Endothelial cell of umbilical vein (primary cell): ENCODE results near the gene CDKL5. TPM values are rescaled to one million over a fixed set of nuclear protein-coding genes. Genes with fewer than 3 reads are reported as not detected.

Experiments used
- BruUV-seq: library from RNA; stranded (reverse); fragments of 400-500 nt; replicated peaks from 2 replicates; lab custom pipeline; 2021; lab: Mats Ljungman, UMichigan
- CTCF ChIA-PET: fragments of 300-600, 350-600 bp; sonication (Branson Sonifier 250); formaldehyde crosslinking; loops from one replicate; lab custom pipeline; 2021; ENCODE audit warnings: antibody characterized with exemption, inconsistent platforms; lab: Charles Lee
- POLR2A ChIA-PET: fragments of 300-600, 350-600 bp; sonication (Branson Sonifier 250); formaldehyde crosslinking; loops from one replicate; lab custom pipeline; 2021; ENCODE audit warnings: antibody characterized with exemption, inconsistent platforms; lab: Charles Lee
- DNase-seq: peaks from one replicate; pipeline ENCODE4 v3.0.0-alpha.2; 2011; ENCODE audit warnings: low read depth, low spot score
- FAIRE-seq: peaks from 2 replicates; lab custom pipeline; 2011; peaks lifted over from hg19 to GRCh38; lab: Jason Lieb, UNC
- H2AFZ ChIP-seq: 2 replicates; pipeline ENCODE4 v1.6.0; 2012; ENCODE audit warnings: low read depth, low read length, control low read depth, inconsistent platforms
- H3K27ac ChIP-seq: 2 replicates; pipeline ENCODE4 v1.5.1; 2011; ENCODE audit warnings: low read depth, mild to moderate bottlenecking, control low read depth, low read length, moderate library complexity; ENCODE audit not compliant: insufficient read depth
- H3K27me3 ChIP-seq, 2 experiments: 2 replicates each; pipeline versions ENCODE4 v1.6.0 to v1.6.1; 2011; ENCODE audit warnings: low read length in 2 of 2, mixed read lengths in 1 of 2; ENCODE audit not compliant: control insufficient read depth in 2 of 2, insufficient read depth in 2 of 2
- H3K36me3 ChIP-seq, 2 experiments: 2 replicates in 1 of 2; 3 replicates in 1 of 2; pipeline ENCODE4 v1.5.1; 2011; ENCODE audit warnings: low read length in 2 of 2, mild to moderate bottlenecking in 1 of 2, moderate library complexity in 1 of 2; ENCODE audit not compliant: control insufficient read depth in 2 of 2, insufficient read depth in 2 of 2; ENCODE audit errors: extremely low read depth in 1 of 2
- H3K4me1 ChIP-seq: 3 replicates; pipeline ENCODE4 v1.5.1; 2011; ENCODE audit warnings: mild to moderate bottlenecking, low read length; ENCODE audit not compliant: control insufficient read depth, insufficient read depth; ENCODE audit errors: extremely low read depth
- H3K4me2 ChIP-seq: 2 replicates; pipeline ENCODE4 v1.6.1; 2011; ENCODE audit warnings: low read length, control low read depth, mixed read lengths; ENCODE audit not compliant: insufficient read depth
- H3K4me3 ChIP-seq, 3 experiments: fragments of 200-600 bp in 1 of 3; sonication (generic), shearing (Covaris generic) in 1 of 3; replicated peaks in 1 of 3; 2 replicates each; pipeline ENCODE4 v1.5.1; 2011 to 2016; ENCODE audit warnings: control low read depth in 3 of 3, low read length in 3 of 3, mild to moderate bottlenecking in 2 of 3, inconsistent platforms in 1 of 3, low read depth in 1 of 3, moderate library complexity in 1 of 3; ENCODE audit not compliant: insufficient read depth in 1 of 3
- H3K79me2 ChIP-seq: 2 replicates; pipeline ENCODE4 v1.6.0; 2012; ENCODE audit warnings: low read length, inconsistent platforms; ENCODE audit not compliant: control insufficient read depth, insufficient read depth
- H3K9ac ChIP-seq: replicated peaks from 2 replicates; pipeline ENCODE3; 2011; ENCODE audit warnings: low read length, control low read depth; ENCODE audit not compliant: insufficient read depth; ENCODE audit errors: extremely low read depth
- H3K9me1 ChIP-seq: replicated peaks from 3 replicates; pipeline ENCODE4 v1.6.0; 2011; ENCODE audit warnings: mild to moderate bottlenecking, low read length; ENCODE audit not compliant: control insufficient read depth, insufficient read depth; ENCODE audit errors: extremely low read depth
- H3K9me3 ChIP-seq: replicated peaks from 2 replicates; pipeline ENCODE4 v1.5.1; 2012; ENCODE audit warnings: low read length, inconsistent platforms; ENCODE audit not compliant: control insufficient read depth, insufficient read depth
- H4K20me1 ChIP-seq: replicated peaks from 2 replicates; pipeline ENCODE3; 2011; ENCODE audit warnings: mild to moderate bottlenecking, low read length; ENCODE audit not compliant: control insufficient read depth, insufficient read depth; ENCODE audit errors: extremely low read depth
- CTCF ChIP-seq, 2 donors: IDR thresholded peaks; 1 replicate in 1 of 2; 2 replicates in 1 of 2; pipeline ENCODE4 v1.5.1; 2011; ENCODE audit warnings: low read length in 2 of 2, mild to moderate bottlenecking in 2 of 2, moderate library complexity in 2 of 2, control low read depth in 1 of 2, inconsistent platforms in 1 of 2, low read depth in 1 of 2; ENCODE audit not compliant: insufficient read depth in 1 of 2; ENCODE audit errors: extremely low read depth in 1 of 2
- EZH2 ChIP-seq: IDR thresholded peaks from 2 replicates; pipeline ENCODE4 v1.6.1; 2012; ENCODE audit warnings: borderline replicate concordance, low read depth, mild to moderate bottlenecking, moderate library complexity, low read length, inconsistent platforms; ENCODE audit not compliant: severe bottlenecking
- FOS ChIP-seq: IDR thresholded peaks from 2 replicates; pipeline ENCODE4 v1.6.1; 2011; ENCODE audit warnings: mild to moderate bottlenecking, low read length, moderate library complexity, borderline replicate concordance; ENCODE audit not compliant: insufficient read depth
- GATA2 ChIP-seq: IDR thresholded peaks from 2 replicates; pipeline ENCODE4 v1.7.0; 2011; ENCODE audit warnings: low read depth, mild to moderate bottlenecking, moderate library complexity, mixed read lengths, low read length; ENCODE audit not compliant: insufficient read length, insufficient read depth
- JUN ChIP-seq: IDR thresholded peaks from 2 replicates; pipeline ENCODE4 v1.6.1; 2011; ENCODE audit warnings: borderline replicate concordance, low read depth; ENCODE audit not compliant: insufficient read length, insufficient read depth
- MAX ChIP-seq: IDR thresholded peaks from 2 replicates; pipeline ENCODE4 v1.6.1; 2011; ENCODE audit not compliant: insufficient read depth, insufficient read length
- MYC ChIP-seq: IDR thresholded peaks from one replicate; pipeline ENCODE4 v1.6.1; 2011; ENCODE audit warnings: mild to moderate bottlenecking, low read depth, low read length
- POLR2A ChIP-seq: IDR thresholded peaks from 2 replicates; pipeline ENCODE4 v1.6.1; 2012; ENCODE audit warnings: low read depth, mild to moderate bottlenecking, control low read depth, low read length
- POLR2AphosphoS5 ChIP-seq: IDR thresholded peaks from 2 replicates; pipeline ENCODE4 v1.6.1; 2012; ENCODE audit warnings: low read depth, mild to moderate bottlenecking, control low read depth, low read length, moderate library complexity; ENCODE audit not compliant: insufficient read depth
- dilution Hi-C: fragments of 300-500 bp; cut with MboI; formaldehyde crosslinking; loops from one replicate; pipeline ENCODE4 v1.15.0; 2019; ENCODE audit warnings: low sequenced_read_pairs; ENCODE audit not compliant: extremely low pct_ligation_motif_present
- intact Hi-C: fragments of 100-400 bp; cut with micrococcal nuclease; formaldehyde crosslinking; loops from one replicate; pipeline ENCODE4 v1.10.0; 2022
- polyA plus RNA-seq, 4 experiments: library from polyadenylated mRNA; depleted of rRNA in 3 of 4; stranded (reverse) in 3 of 4; unstranded in 1 of 4; fragments of >200 nt; gene quantifications; 2 replicates each; pipeline versions ENCODE4 v1.2.1 to v1.2.3, GENCODE V29; 2011 to 2012; ENCODE audit warnings: missing spikeins in 1 of 4
- total RNA-seq: library from RNA; stranded (reverse); gene quantifications from 2 replicates; pipeline ENCODE4 v1.2.3, GENCODE V29; 2021

Gene CDKL5
- total and polyA plus RNA-seq, 2 donors (not counting 3 experiments of a cell fraction or from before 2014, with no cell fraction given) = 1.5 to 4.3 TPM

GRCh38 chrX:18440835-18441234, 15.4 kb downstream of the CDKL5 start:
- Histone ChIP-seq H4K20me1 (no peaks in the 10 kb centered on the region), H2AFZ (no peak overlapping the region), H3K27me3 (no peaks in the 10 kb centered on the region), H3K4me1 (no peaks in the 10 kb centered on the region), H3K4me3 (no peak overlapping the region), H3K9me3 (no peaks in the 10 kb centered on the region), H3K9ac (no peak overlapping the region), H3K36me3 (no peaks in the 10 kb centered on the region), H3K4me2 (no peak overlapping the region), H3K79me2 (no peaks in the 10 kb centered on the region), H3K9me1 (no peaks in the 10 kb centered on the region), H3K27ac (no peak overlapping the region)
- DNase-seq = no peak
- POLR2A ChIA-PET = no interaction called here
- no TSS peak for BruUV-seq
- CTCF ChIA-PET = no interaction called here
- no peak for FAIRE-seq
- intact Hi-C loops = no loop called here
- dilution Hi-C loops = no loop called here
- TF ChIP-seq POLR2AphosphoS5 = no peak
- no peak for TF ChIP-seq JUN
- no peak for TF ChIP-seq POLR2A
- no peak for TF ChIP-seq CTCF (IDR thresholded peaks at IDR 0.05; ENCODE audit: extremely low read depth in 1 of 2, insufficient read depth in 1 of 2, low read depth in 1 of 2, low read length in 2 of 2)
- TF ChIP-seq GATA2 = no peak
- no peak for TF ChIP-seq MYC
- no peak for TF ChIP-seq EZH2
- no peak for TF ChIP-seq FOS
- TF ChIP-seq MAX = no peak
